ENCODE data around the gene MACO1.

Gene MACO1

GRCh38 chr1:25476186-25477097 lies 45.7 kb downstream of the MACO1 start:
- DNase-seq = no peak
- no peaks in the 10 kb centered on the region for H3K9me3 ChIP-seq (replicated peaks; ENCODE audit: insufficient read depth, low read length)
- H3K4me1 ChIP-seq (ENCODE audit: low read length) = peaks cover 19% of the 10 kb centered on the region
- peaks cover 6% of the 10 kb centered on the region for H3K79me2 ChIP-seq (ENCODE audit: low read length)
- TF ChIP-seq EZH2phosphoT487 (IDR thresholded peaks at IDR 0.05; ENCODE audit: low read length) (no peak), CTCF (IDR thresholded peaks at IDR 0.05; ENCODE audit: low read length) (no peak), EZH2 (optimal IDR thresholded peaks at IDR 0.05; ENCODE audit: low read depth, low read length) (no peak)
- H3K4me2 ChIP-seq (ENCODE audit: low read depth, low read length) = no peak overlapping the region
- H3K9ac ChIP-seq (ENCODE audit: low read length) = no peak overlapping the region
- no peak overlapping the region for H3K27ac ChIP-seq (ENCODE audit: low read length)
- H3K36me3 ChIP-seq (replicated peaks; ENCODE audit: insufficient read depth, low read length) = no peaks in the 10 kb centered on the region
- no peaks in the 10 kb centered on the region for H3K27me3 ChIP-seq (replicated peaks; ENCODE audit: insufficient read depth, low read length)
- peaks cover 18% of the 10 kb centered on the region for H3F3A ChIP-seq (ENCODE audit: insufficient read depth, low read length)
- H3K4me3 ChIP-seq (ENCODE audit: low read length) = no peak overlapping the region
- no peak overlapping the region for H2AFZ ChIP-seq (ENCODE audit: low read length)
- no peaks in the 10 kb centered on the region for H4K20me1 ChIP-seq (ENCODE audit: insufficient read depth, low read length)
- H3K9me2 ChIP-seq (replicated peaks; ENCODE audit: insufficient read depth, low read length) = no peaks in the 10 kb centered on the region

GRCh38 chr1:25477448-25478034 lies 46.8 kb downstream of the MACO1 start:
- Histone ChIP-seq H3K36me3 (replicated peaks; ENCODE audit: insufficient read depth, low read length) (no peaks in the 10 kb centered on the region), H3K79me2 (ENCODE audit: low read length) (peaks cover 6% of the 10 kb centered on the region)

GRCh38 chr1:25478633-25479032 lies 47.9 kb downstream of the MACO1 start:
- Histone ChIP-seq H3K4me1 (ENCODE audit: low read length) (peaks cover 10% of the 10 kb centered on the region), H3K36me3 (replicated peaks; ENCODE audit: insufficient read depth, low read length) (no peaks in the 10 kb centered on the region), H2AFZ (ENCODE audit: low read length) (no peak overlapping the region), H3K4me2 (ENCODE audit: low read depth, low read length) (no peak overlapping the region), H4K20me1 (ENCODE audit: insufficient read depth, low read length) (no peaks in the 10 kb centered on the region), H3K9me2 (replicated peaks; ENCODE audit: insufficient read depth, low read length) (no peaks in the 10 kb centered on the region), H3K9me3 (replicated peaks; ENCODE audit: insufficient read depth, low read length) (no peaks in the 10 kb centered on the region), H3K27ac (ENCODE audit: low read length) (no peak overlapping the region), H3K9ac (ENCODE audit: low read length) (no peak overlapping the region), H3K4me3 (ENCODE audit: low read length) (no peak overlapping the region), H3F3A (ENCODE audit: insufficient read depth, low read length) (peaks cover 5% of the 10 kb centered on the region), H3K27me3 (replicated peaks; ENCODE audit: insufficient read depth, low read length) (no peaks in the 10 kb centered on the region), H3K79me2 (ENCODE audit: low read length) (peaks cover 6% of the 10 kb centered on the region)
- DNase-seq = no peak
- TF ChIP-seq CTCF (IDR thresholded peaks at IDR 0.05; ENCODE audit: low read length) (no peak), EZH2 (optimal IDR thresholded peaks at IDR 0.05; ENCODE audit: low read depth, low read length) (no peak), EZH2phosphoT487 (IDR thresholded peaks at IDR 0.05; ENCODE audit: low read length) (no peak)

More at GRCh38 chr1:25477448-25478034, 46.8 kb downstream of the MACO1 start:
- DNase-seq = no peak
- Histone ChIP-seq H3F3A (ENCODE audit: insufficient read depth, low read length) (peaks cover 16% of the 10 kb centered on the region), H3K4me2 (ENCODE audit: low read depth, low read length) (no peak overlapping the region), H3K27ac (ENCODE audit: low read length) (no peak overlapping the region), H2AFZ (ENCODE audit: low read length) (no peak overlapping the region), H3K9ac (ENCODE audit: low read length) (no peak overlapping the region), H3K4me1 (ENCODE audit: low read length) (peaks cover 19% of the 10 kb centered on the region), H4K20me1 (ENCODE audit: insufficient read depth, low read length) (no peaks in the 10 kb centered on the region), H3K9me2 (replicated peaks; ENCODE audit: insufficient read depth, low read length) (no peaks in the 10 kb centered on the region), H3K4me3 (ENCODE audit: low read length) (no peak overlapping the region), H3K27me3 (replicated peaks; ENCODE audit: insufficient read depth, low read length) (no peaks in the 10 kb centered on the region), H3K9me3 (replicated peaks; ENCODE audit: insufficient read depth, low read length) (no peaks in the 10 kb centered on the region)
- no peak for TF ChIP-seq EZH2phosphoT487 (IDR thresholded peaks at IDR 0.05; ENCODE audit: low read length)
- TF ChIP-seq EZH2 (optimal IDR thresholded peaks at IDR 0.05; ENCODE audit: low read depth, low read length) = no peak
- no peak for TF ChIP-seq CTCF (IDR thresholded peaks at IDR 0.05; ENCODE audit: low read length)

All from MM.1S (cell line).